GM12873 (cell line): ENCODE results near the gene LTBR.

ENCODE experiments used
- TF ChIP-seq, protein P1 (sequence below): IDR thresholded peaks from 2 replicates; pipeline ENCODE4 v1.5.1; 2012; ENCODE audit warnings: low read depth, mild to moderate bottlenecking, moderate library complexity, low read length, control low read depth; ENCODE audit not compliant: insufficient read depth; ENCODE audit errors: missing control alignments

The LTBR gene

GRCh38 chr12:6337958-6338433 lies 46.0 kb upstream of the LTBR start:
- TF ChIP-seq, protein P1, sequence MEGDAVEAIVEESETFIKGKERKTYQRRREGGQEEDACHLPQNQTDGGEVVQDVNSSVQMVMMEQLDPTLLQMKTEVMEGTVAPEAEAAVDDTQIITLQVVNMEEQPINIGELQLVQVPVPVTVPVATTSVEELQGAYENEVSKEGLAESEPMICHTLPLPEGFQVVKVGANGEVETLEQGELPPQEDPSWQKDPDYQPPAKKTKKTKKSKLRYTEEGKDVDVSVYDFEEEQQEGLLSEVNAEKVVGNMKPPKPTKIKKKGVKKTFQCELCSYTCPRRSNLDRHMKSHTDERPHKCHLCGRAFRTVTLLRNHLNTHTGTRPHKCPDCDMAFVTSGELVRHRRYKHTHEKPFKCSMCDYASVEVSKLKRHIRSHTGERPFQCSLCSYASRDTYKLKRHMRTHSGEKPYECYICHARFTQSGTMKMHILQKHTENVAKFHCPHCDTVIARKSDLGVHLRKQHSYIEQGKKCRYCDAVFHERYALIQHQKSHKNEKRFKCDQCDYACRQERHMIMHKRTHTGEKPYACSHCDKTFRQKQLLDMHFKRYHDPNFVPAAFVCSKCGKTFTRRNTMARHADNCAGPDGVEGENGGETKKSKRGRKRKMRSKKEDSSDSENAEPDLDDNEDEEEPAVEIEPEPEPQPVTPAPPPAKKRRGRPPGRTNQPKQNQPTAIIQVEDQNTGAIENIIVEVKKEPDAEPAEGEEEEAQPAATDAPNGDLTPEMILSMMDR = no peak

DNA sequence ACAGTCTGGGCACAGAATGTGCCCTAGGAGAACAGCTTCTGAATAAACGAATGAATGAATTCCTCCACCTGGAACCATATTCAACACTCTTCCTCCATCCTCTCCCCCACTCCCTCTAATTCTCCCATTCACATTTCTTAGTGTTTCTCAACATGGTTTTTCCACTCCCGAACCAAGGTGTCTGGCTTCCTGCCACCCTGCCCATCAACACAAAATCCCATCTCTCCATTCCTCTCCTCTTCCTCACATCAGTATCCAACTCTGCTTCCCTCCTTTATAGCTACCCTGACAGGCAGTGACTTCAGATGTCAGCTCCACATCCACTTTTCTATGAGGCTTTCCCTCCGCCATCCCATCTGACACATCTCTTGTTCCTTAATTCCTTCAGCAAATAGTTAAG lies 45.0 kb upstream of the LTBR start:
- TF ChIP-seq, protein P1 = no peak

DNA sequence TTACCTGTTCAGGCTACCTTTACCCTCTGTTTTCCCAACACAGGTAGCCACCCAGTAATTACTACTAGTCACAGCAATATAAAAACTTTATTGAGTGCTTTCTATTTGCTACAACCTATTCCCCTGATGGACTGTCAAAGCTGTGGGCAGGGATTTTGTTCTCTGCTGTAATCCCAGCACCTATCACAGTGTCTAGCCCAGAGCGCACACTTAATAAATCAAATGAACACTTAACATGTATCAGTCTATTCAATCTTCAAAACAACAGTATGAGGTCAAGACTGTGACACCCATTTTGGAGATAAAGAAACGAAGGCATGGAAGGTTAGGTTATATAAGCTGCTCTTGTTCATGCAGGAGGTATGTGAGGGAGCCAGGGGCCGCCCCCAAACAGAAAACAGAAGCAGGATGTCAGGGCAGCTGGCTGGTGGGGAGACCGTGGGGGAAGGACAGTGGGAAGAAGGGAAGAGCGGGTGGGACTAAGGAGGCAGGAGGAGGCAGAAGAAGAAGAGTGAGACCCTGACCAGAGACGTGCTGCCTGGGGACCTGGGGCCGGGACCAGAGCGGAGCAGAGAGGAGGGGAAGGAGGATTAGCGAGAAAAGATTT lies 43.8 kb upstream of the LTBR start:
- TF ChIP-seq, protein P1 = no peak

- TF ChIP-seq, protein P1 = no peak
Measured at GRCh38 chr12:6340745-6341416, 43.1 kb upstream of the LTBR start.

DNA sequence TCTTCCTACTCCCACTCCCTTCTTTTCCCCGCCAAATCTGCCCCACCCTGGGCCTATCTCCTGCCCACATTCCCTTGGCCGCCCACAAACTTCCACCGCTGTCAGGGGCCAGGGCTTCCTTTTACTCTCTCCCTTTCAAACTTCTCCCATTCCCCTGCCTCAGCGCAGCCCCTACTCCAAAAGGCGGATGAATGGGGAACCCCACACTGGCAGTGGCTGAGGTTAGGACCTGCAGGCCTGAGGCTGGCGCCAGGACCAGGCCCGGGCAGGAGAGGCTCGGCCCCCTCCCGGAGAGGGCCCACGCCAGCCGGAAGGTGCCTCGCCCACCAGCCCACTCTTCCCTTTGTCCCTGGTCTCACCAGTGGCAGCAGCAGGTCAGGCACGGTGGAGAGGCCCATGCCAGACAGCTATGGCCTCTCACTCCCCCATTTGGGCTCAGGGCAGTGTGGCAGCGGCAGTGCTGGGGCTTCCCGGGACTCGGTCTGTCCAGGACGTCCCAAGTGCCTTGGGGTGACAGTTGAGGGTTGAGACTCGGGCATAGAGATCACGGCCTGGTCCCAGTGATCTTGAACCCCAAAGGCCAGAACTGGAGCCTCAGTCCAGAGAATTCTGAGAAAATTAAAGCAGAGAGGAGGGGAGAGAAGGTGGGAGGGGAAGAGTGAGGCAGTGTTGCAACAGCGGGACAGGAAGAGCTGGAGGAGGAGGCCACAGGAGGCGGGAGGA lies 42.4 kb upstream of the LTBR start, which contains the start of gene TNFRSF1A:
TNFRSF1A (minus strand) TSS at position 660 of the 723 bp plus-strand sequence; CDS start at position 398, 262 bp downstream.
- TF ChIP-seq, protein P1 = no peak

DNA sequence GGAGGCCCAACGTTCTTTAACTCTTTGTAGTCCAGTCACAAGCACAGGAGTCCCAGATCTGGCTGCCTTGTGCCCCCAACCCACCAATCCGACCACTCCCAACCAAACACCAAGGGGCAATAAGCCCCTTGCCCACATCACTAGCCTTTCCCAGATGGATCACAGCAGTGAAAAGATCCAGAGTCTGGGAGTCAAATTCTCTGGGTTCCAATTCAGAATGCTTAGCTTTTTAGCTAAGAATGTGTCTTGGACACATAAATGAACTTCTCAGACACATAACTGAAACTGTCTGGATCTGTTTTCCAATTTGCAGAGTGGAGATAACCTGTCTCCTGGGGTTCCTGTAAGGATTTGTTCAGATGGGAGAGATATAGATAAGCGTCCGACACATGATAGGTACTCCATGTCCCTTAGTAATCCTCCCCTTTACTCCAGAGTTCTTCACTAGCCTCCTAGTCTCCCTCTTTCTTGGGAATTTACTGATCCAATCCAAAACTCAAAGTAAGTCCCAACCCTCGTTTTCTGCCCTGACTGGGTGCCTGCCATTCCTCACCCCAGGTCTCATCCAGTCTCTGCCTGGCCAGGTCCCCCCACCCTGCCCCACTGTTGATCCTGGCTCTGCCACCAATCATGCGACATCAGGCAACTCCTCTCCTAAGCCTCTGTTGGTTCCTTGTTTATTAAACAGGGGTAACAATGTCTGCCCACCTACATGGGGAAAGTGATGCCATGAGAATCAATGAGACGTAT lies 41.6 kb upstream of the LTBR start:
- TF ChIP-seq, protein P1 = no peak
